ENCODE results near the gene MID2.
"Not testable (repeated sequence)": the region's sequence is repeated elsewhere in the genome, so short reads cannot be mapped to it uniquely, and the experiment has no call there.

The MID2 gene

GRCh38 chrX:107880054-107880610 is 54.5 kb downstream of the MID2 start:
- H3K9me3 ChIP-seq (ENCODE audit: insufficient read depth, low read depth, low read length): no peaks in the 10 kb centered on the region
- H3K9ac ChIP-seq (ENCODE audit: low read depth, low read length): no peak overlapping the region
- H3K4me3 ChIP-seq (ENCODE audit: low read length): no peak overlapping the region
- no peak overlapping the region for H3K27ac ChIP-seq (ENCODE audit: low read depth, low read length)
- 95% methylated on average over 4 of the region's 5 CpGs for WGBS
- H3K4me1 ChIP-seq (ENCODE audit: insufficient read depth, low read length): no peaks in the 10 kb centered on the region
- H3K27me3 ChIP-seq (ENCODE audit: insufficient read depth, low read length): no peaks in the 10 kb centered on the region
- H3K36me3 ChIP-seq (ENCODE audit: insufficient read depth, low read length): no peaks in the 10 kb centered on the region

- H3K4me3 ChIP-seq (ENCODE audit: low read length): no peak overlapping the region
- H3K9me3 ChIP-seq (ENCODE audit: insufficient read depth, low read depth, low read length): peaks cover 7% of the 10 kb centered on the region
- H3K27ac ChIP-seq (ENCODE audit: low read depth, low read length): no peak overlapping the region
- no peak overlapping the region for H3K9ac ChIP-seq (ENCODE audit: low read depth, low read length)
- WGBS: 20% methylated on average over 3 of the region's 4 CpGs
- no peaks in the 10 kb centered on the region for H3K27me3 ChIP-seq (ENCODE audit: insufficient read depth, low read length)
- no peaks in the 10 kb centered on the region for H3K36me3 ChIP-seq (ENCODE audit: insufficient read depth, low read length)
- no peaks in the 10 kb centered on the region for H3K4me1 ChIP-seq (ENCODE audit: insufficient read depth, low read length)
Observed at GRCh38 chrX:107894038-107894437, 68.4 kb downstream of the MID2 start.

- H3K9ac ChIP-seq (ENCODE audit: low read depth, low read length): no peak overlapping the region
- no peaks in the 10 kb centered on the region for H3K27me3 ChIP-seq (ENCODE audit: insufficient read depth, low read length)
- peaks cover 14% of the 10 kb centered on the region; the same call in 1 of the 2 replicates for H3K4me1 ChIP-seq (ENCODE audit: insufficient read depth, low read length)
- no peak overlapping the region for H3K4me3 ChIP-seq (ENCODE audit: low read length)
- WGBS: 88% methylated on average over 3 of the region's 6 CpGs
- no peak overlapping the region for H3K27ac ChIP-seq (ENCODE audit: low read depth, low read length)
- no peaks in the 10 kb centered on the region for H3K9me3 ChIP-seq (ENCODE audit: insufficient read depth, low read depth, low read length)
- no peaks in the 10 kb centered on the region for H3K36me3 ChIP-seq (ENCODE audit: insufficient read depth, low read length)
Observed at GRCh38 chrX:107902721-107903120, 77.1 kb downstream of the MID2 start.

- Histone ChIP-seq H3K4me1 (ENCODE audit: insufficient read depth, low read length) (peaks cover 7% of the 10 kb centered on the region; the same call in 1 of the 2 replicates), H3K36me3 (ENCODE audit: insufficient read depth, low read length) (no peaks in the 10 kb centered on the region), H3K27me3 (ENCODE audit: insufficient read depth, low read length) (no peaks in the 10 kb centered on the region), H3K9ac (ENCODE audit: low read depth, low read length) (no peak overlapping the region), H3K4me3 (ENCODE audit: low read length) (no peak overlapping the region), H3K9me3 (ENCODE audit: insufficient read depth, low read depth, low read length) (no peaks in the 10 kb centered on the region), H3K27ac (ENCODE audit: low read depth, low read length) (no peak overlapping the region)
- WGBS: 98% methylated on average over 3 of the region's 3 CpGs
Observed at GRCh38 chrX:107905366-107905765, 79.7 kb downstream of the MID2 start.

- Histone ChIP-seq H3K9ac (ENCODE audit: low read depth, low read length) (no peak overlapping the region), H3K9me3 (ENCODE audit: insufficient read depth, low read depth, low read length) (no peaks in the 10 kb centered on the region), H3K4me1 (ENCODE audit: insufficient read depth, low read length) (peaks cover 8% of the 10 kb centered on the region), H3K36me3 (ENCODE audit: insufficient read depth, low read length) (no peaks in the 10 kb centered on the region), H3K27me3 (ENCODE audit: insufficient read depth, low read length) (no peaks in the 10 kb centered on the region), H3K27ac (ENCODE audit: low read depth, low read length) (no peak overlapping the region), H3K4me3 (ENCODE audit: low read length) (no peak overlapping the region)
- 95% methylated on average over 7 of the region's 7 CpGs for WGBS
Observed at GRCh38 chrX:107924136-107924746, 98.6 kb downstream of the MID2 start.

- Histone ChIP-seq H3K9me3 (ENCODE audit: insufficient read depth, low read depth, low read length) (no peaks in the 10 kb centered on the region), H3K4me1 (ENCODE audit: insufficient read depth, low read length) (no peaks in the 10 kb centered on the region), H3K36me3 (ENCODE audit: insufficient read depth, low read length) (peaks cover 9% of the 10 kb centered on the region), H3K27ac (ENCODE audit: low read depth, low read length) (no peak overlapping the region), H3K4me3 (ENCODE audit: low read length) (no peak overlapping the region), H3K9ac (ENCODE audit: low read depth, low read length) (no peak overlapping the region), H3K27me3 (ENCODE audit: insufficient read depth, low read length) (no peaks in the 10 kb centered on the region)
- no CpG with 5 or more reads among the region's 1 CpG for WGBS
Observed at GRCh38 chrX:107934262-107934661, 108.6 kb downstream of the MID2 start.

GRCh38 chrX:107935200-107935599 is 109.5 kb downstream of the MID2 start:
- 79% methylated on average over 7 of the region's 7 CpGs for WGBS

GRCh38 chrX:107935664-107936433 is 110.2 kb downstream of the MID2 start:
- peaks cover 9% of the 10 kb centered on the region for H3K36me3 ChIP-seq (ENCODE audit: insufficient read depth, low read length)
- no peaks in the 10 kb centered on the region for H3K27me3 ChIP-seq (ENCODE audit: insufficient read depth, low read length)
- WGBS: 36% methylated on average over 47 of the region's 48 CpGs
- H3K9ac ChIP-seq (ENCODE audit: low read depth, low read length): peak overlapping the region; percentile 69
- no peaks in the 10 kb centered on the region for H3K9me3 ChIP-seq (ENCODE audit: insufficient read depth, low read depth, low read length)
- no peaks in the 10 kb centered on the region for H3K4me1 ChIP-seq (ENCODE audit: insufficient read depth, low read length)
- H3K4me3 ChIP-seq (ENCODE audit: low read length): peak overlapping the region; percentile 69
- no peak overlapping the region for H3K27ac ChIP-seq (ENCODE audit: low read depth, low read length)

More at GRCh38 chrX:107935200-107935599, 109.5 kb downstream of the MID2 start:
- Histone ChIP-seq H3K27me3 (ENCODE audit: insufficient read depth, low read length) (no peaks in the 10 kb centered on the region), H3K9ac (ENCODE audit: low read depth, low read length) (peak overlapping the region; percentile 69; the same call in 1 of the 2 replicates), H3K27ac (ENCODE audit: low read depth, low read length) (no peak overlapping the region), H3K36me3 (ENCODE audit: insufficient read depth, low read length) (peaks cover 9% of the 10 kb centered on the region), H3K9me3 (ENCODE audit: insufficient read depth, low read depth, low read length) (no peaks in the 10 kb centered on the region), H3K4me3 (ENCODE audit: low read length) (peak overlapping the region; percentile 69), H3K4me1 (ENCODE audit: insufficient read depth, low read length) (no peaks in the 10 kb centered on the region)

GRCh38 chrX:107936434-107936730 is 110.7 kb downstream of the MID2 start:
- Histone ChIP-seq H3K4me3 (ENCODE audit: low read length) (peak overlapping the region; percentile 69), H3K27ac (ENCODE audit: low read depth, low read length) (no peak overlapping the region), H3K27me3 (ENCODE audit: insufficient read depth, low read length) (no peaks in the 10 kb centered on the region), H3K9ac (ENCODE audit: low read depth, low read length) (peak overlapping the region; percentile 69; the same call in 1 of the 2 replicates), H3K4me1 (ENCODE audit: insufficient read depth, low read length) (no peaks in the 10 kb centered on the region), H3K9me3 (ENCODE audit: insufficient read depth, low read depth, low read length) (no peaks in the 10 kb centered on the region), H3K36me3 (ENCODE audit: insufficient read depth, low read length) (peaks cover 9% of the 10 kb centered on the region)
- WGBS: 84% methylated on average over 16 of the region's 16 CpGs

GRCh38 chrX:107940095-107940494 is 114.4 kb downstream of the MID2 start:
- Histone ChIP-seq H3K9me3 (ENCODE audit: insufficient read depth, low read depth, low read length) (no peaks in the 10 kb centered on the region), H3K36me3 (ENCODE audit: insufficient read depth, low read length) (peaks cover 13% of the 10 kb centered on the region), H3K27me3 (ENCODE audit: insufficient read depth, low read length) (no peaks in the 10 kb centered on the region), H3K4me1 (ENCODE audit: insufficient read depth, low read length) (no peaks in the 10 kb centered on the region), H3K27ac (ENCODE audit: low read depth, low read length) (no peak overlapping the region), H3K9ac (ENCODE audit: low read depth, low read length) (no peak overlapping the region), H3K4me3 (ENCODE audit: low read length) (no peak overlapping the region)
- 93% methylated on average over 2 of the region's 3 CpGs for WGBS

- H3K4me3 ChIP-seq (ENCODE audit: low read length); H3K9me3 ChIP-seq (ENCODE audit: insufficient read depth, low read depth, low read length); H3K4me1 ChIP-seq (ENCODE audit: insufficient read depth, low read length); H3K9ac ChIP-seq (ENCODE audit: low read depth, low read length); H3K27ac ChIP-seq (ENCODE audit: low read depth, low read length); H3K36me3 ChIP-seq (ENCODE audit: insufficient read depth, low read length); H3K27me3 ChIP-seq (ENCODE audit: insufficient read depth, low read length): not testable (repeated sequence)
Observed at GRCh38 chrX:107955337-107955736, 129.7 kb downstream of the MID2 start.

Data from HUES64 (cell line).